GM18499 (cell line): ENCODE data around the gene ANKRD33.

ENCODE experiments used
- ATAC-seq: cut with Tn5 transposase; IDR thresholded peaks from one replicate; pipeline ENCODE4 v1.9.1; 2021; ENCODE audit warnings: moderate number of reproducible peaks; ENCODE audit not compliant: insufficient read depth, unreplicated experiment

ANKRD33 gene

DNA sequence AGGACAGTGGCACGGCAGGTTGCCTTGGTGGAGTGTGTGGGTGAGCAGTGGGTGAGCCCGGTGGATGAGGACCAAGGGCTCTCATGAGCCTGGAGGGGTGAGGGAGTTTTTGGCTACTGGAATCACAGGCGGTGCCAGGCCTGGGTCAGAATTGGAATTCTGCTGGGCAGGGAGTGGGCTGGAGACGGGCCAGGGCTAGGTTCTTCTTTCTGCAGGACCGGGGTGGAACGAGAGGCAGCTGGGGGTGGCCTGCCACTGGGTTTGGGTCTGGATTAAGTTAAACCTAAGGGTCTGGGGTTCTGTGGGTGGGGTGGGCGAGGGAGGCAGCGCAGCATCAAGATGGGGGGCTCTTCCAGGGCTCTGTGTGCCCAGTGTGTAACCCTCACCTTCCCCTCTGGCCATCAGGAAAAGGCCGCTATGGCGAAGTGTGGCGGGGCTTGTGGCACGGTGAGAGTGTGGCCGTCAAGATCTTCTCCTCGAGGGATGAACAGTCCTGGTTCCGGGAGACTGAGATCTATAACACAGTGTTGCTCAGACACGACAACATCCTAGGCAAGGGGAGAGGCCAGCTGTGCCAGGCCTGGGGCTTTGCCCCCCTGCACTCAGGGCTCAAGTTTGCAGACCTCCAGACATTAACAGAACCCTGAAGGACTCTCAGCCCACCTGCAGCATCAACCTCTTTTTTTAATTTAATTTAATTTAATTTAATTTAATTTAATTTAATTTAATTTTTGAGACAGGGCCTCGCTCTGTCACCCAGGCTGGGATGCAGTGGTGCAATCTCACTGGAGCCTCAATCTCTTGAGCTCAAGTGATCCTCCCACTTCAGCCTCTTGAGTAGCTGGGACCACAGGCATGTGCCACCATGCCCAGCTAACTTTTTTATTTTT, 26.4 kb downstream of the ANKRD33 start:
- no peak for ATAC-seq

GRCh38 chr12:51915003-51915625, 27.2 kb downstream of the ANKRD33 start:
- ATAC-seq = no peak

DNA sequence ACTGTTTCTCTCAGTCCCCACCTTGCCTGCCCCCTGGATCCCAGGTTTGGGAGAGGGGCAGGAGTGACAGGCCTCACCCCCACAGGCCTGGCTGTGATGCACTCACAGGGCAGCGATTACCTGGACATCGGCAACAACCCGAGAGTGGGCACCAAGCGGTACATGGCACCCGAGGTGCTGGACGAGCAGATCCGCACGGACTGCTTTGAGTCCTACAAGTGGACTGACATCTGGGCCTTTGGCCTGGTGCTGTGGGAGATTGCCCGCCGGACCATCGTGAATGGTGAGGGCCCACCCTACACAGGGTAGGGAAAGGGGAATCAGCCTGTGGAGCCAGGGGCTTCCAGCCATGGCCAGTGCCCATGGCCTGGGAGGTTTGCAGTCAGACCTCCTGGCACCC, 28.0 kb downstream of the ANKRD33 start:
- ATAC-seq = no peak

- no peak for ATAC-seq
Measured at GRCh38 chr12:51917041-51917590, 29.2 kb downstream of the ANKRD33 start.

DNA sequence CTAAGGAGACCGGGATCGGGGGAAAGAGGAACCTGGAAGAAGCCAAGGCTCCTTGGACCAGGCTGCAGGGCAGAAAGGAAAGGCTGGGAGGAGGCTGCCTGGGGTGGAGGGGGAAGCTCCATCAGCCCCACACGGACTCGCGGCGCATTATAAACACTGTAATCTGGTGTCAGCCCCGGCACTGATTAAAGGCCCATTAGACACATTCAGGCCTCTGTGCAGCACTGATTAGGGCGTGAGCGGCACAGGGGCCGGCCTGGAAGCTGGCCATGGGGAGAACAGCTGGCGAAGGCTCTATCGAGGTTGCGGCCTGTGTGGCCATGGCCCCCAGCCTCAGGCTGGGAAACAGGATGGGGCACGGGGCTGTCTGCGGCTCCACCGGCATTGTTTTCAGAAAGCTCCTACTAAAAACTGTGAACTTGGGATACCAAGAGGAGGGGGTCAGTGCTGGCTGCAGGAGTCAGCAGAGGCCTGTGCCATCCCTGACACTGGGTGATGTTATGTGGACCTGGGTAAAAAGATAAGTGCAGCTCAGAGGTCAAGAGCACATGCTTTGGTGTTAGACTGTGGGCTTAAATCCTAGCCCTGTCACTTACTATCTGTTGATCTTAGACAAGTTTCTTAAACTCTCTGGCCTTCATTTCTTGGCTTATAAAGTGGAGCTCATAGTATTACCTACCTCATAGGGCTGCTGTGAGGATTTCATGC, 30.0 kb downstream of the ANKRD33 start:
- no peak for ATAC-seq

DNA sequence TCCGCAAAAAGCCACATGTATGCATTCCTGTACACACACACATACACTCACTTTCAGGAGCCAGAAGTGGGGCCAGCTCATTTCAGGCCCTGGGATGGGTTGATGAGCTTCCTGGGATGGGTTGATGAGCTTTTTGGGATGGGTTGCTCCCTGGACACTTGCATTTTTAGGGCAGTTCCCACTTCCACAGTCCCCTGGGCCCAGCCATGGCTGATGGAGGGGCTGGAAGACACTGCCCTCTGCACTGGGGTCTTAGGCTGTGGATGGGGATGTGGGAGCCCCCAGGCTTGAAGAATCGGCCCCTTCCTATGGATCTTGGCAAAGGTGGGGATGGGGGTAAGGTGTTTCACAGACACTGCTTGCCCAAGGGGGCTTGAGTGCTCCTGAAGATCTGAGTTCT, 32.1 kb downstream of the ANKRD33 start:
- no peak for ATAC-seq

DNA sequence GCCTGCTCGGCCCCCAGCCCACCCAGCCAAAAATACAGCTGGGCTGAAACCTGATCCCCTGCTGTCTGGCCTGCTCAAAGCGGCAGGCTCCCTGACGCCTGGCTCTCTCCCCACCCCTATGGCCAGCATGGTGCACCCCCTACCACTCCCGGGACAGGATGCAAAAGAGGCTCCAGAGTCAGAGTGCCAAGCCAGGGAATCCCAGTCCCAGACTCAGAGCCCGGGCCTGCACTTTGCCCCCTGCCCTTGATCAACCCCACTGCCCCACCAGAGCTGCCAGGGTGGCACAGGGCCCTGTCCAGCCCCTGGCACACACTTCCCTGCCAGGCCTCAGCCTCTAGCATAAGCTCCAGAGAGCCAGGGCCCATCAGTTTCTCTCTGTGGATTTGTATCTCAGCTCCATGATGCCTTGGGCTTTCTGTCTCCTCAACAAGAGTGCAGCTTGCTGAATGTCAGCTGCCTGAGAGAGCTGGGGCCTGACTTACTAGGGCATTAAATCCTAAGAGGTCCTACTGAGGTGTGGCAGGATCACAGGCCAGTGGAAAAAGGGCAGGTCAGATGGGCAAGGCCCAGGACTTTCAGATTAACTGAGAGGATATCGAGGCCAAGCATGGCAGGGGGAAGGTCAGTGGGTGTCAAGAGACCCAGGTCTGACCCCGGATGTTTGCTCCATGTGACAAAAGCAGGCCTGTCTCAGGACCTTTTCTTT, 33.3 kb downstream of the ANKRD33 start:
- ATAC-seq = no peak

GRCh38 chr12:51922146-51922545, 34.2 kb downstream of the ANKRD33 start:
- ATAC-seq = no peak

DNA sequence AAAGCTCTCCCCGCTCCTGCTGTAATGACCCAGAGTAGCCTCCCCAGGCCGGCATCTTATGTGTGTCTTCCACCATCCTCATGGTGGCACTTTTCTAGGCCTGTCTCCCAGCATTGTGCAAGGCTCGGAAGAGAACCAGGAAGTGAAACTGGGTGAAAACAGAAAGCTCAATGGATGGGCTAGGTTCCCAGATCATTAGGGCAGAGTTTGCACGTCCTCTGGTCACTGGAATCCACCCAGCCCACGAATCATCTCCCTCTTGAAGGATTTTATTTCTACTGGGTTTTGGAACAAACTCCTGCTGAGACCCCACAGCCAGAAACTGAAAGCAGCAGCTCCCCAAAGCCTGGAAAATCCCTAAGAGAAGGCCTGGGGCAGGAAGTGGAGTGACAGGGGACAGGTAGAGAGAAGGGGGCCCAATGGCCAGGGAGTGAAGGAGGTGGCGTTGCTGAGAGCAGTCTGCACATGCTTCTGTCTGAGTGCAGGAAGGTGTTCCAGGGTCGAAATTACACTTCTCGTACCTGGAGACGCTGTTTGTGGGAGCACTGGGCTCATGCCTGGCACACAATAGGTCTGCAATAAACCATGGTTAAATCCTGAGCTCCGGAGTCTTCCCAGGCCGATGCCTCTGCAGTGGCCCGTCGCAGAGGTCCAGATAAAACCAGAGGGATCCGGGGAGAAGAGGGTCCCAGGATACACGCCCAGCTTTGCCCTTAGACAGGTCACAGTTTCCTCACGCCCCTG, 35.0 kb downstream of the ANKRD33 start:
- ATAC-seq = no peak

DNA sequence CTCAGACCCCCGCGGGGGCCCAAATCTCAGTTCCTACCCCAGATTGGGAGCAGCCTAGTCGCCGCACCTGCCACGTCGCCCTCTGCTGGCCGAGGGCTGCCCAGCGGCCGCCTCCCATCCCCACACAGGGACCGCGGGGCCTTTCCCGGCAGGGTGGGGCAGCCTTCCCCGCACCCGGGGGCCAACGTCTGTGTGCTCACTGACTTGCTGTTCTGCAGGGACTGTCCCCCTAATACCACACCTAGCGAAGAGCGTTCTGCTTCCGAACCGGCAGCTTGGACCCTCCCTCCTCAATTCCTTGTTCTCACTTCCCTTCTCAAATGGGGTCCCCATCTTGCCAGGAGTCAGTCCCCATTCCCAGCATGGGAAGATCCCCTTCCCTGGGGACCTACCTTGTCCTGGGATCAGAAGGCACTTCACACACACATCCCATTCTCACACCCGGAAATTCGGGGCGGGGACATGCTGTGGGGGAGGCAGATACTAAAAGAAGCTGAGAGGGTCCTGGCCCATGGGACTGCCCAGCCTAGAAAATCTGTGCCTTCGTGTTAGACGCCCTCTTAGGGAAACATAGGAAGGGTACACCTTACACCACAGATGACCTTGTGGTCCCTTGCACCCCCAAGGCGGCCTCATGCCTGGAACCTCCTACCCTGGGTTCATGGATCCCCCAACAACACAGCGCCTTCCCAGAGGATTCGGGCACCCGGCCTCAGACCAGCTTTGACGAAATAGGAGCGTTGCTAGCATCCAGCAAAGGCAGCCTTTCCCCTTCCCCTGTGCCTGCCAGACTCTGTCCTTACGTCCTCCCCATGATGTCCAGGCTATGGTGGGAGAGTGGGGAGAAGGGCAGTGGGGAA, 35.8 kb downstream of the ANKRD33 start:
- ATAC-seq = no peak

DNA sequence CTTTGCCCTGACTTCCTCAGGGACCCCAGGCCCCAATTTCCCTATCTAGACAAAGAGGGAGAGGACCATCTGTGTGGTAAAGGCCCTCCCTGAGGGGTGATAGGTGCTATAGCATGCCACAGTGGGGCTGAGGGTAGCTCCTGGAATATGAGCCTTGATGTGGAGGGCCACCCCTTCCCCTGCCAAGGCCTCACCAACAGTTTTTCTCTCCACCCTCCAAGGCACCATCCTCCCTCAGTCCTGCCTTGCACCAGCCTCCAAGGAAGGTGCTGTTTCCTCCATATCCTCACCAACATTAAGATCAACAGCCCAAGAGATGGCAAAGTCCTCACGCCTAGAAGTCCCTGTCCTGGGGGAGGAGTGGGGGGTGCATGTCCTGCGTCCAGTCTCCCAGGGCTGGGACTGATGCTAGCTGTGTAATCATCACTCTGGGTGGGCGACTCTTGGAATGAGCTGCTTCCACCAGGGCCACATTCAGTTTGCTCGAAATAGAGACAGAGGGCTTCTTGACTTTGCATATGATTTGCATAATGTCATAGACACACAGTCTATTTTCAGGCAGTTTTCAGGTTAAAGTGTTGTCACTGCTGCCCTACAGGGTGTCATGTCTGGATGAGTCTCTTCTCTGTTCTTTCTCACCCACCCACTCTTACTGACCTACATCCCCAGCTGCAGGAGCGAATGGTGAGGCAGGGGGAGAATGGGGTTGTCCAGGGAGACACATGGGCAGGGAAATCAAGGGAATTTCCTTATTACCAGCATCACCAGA, 36.8 kb downstream of the ANKRD33 start:
- no peak for ATAC-seq

DNA sequence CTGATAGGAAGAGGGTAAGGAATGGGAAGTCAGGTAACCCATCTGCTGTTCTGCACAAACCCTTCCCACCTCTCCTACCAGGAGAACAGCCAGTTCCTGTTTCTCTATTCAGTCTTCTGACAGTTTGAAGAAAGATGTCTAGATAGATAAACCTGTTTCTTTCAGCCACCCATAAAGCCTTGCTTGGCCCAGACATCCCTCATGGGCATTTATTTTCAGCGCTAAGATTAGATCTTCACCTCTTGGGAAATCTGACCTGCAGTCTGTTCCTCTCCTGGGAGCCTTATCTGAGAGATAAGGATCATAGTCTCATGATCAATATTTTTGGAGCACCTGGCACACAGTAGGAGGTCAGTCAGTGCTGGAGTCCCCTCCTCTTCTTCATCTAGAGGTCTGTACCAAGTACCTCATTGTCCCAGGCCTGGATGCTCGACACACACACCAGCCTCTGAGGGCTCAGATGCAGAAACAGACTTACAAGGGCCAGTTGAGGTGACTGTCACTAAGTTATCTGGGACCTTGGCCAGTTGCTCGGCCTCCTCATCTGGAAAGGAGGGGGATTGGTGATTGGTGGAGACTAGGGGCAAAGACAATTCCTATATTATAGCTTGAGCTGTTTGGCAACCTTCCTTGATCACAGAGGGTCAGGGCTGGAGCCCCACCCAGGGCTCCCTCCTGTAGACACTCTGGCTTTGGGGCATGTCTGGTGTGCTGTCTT, 37.6 kb downstream of the ANKRD33 start:
- no peak for ATAC-seq

- no peak for ATAC-seq
Measured at GRCh38 chr12:51926064-51926632, 38.2 kb downstream of the ANKRD33 start.

DNA sequence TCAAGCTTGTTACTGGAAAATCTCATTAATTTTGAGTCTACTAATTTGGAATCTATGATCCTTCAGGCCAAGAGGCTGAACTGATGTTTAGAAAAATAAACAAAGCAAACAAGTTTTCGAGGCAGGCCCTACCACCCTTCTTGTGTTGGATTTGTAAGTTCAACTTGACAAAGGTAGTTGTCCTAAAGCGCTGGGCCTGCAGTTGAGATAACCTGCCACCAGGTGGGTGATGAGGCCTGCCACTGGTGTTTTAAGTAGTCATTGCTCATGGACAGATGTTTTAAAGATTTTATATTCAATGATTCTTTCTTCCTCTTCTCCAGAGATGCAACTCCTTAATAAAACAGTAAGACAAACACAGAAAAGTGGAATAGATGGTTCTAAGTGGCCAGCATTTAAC, 38.8 kb downstream of the ANKRD33 start:
- no peak for ATAC-seq

GRCh38 chr12:51932218-51933076, 44.5 kb downstream of the ANKRD33 start:
- ATAC-seq = no peak

DNA sequence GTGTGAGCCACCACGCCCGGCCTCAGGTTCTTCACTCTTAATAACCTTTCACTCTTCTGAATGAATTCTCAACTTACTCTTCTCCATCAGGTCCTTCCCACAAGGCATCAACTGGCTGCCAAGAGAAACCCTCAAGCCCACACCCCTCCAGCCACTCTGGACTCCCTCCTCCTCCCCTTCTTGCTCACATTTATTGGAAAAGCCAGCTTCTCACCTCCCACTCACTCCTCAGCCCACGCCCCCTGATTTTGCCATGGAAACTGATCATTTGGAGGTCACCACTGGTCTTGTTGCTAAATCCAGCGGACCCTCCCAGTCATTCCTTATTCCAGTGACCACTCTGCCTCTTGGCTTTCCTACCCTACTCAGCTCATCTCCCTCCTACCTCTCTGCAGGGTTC, 46.2 kb downstream of the ANKRD33 start:
- no peak for ATAC-seq
